DND-41 (cell line): ENCODE measurements around the gene TOGARAM1.

Experiments used
- ATAC-seq: fragments of 200-7000 bp; cut with Tn5 transposase; 3 replicates; pipeline ENCODE4 v1.9.1; 2021; ENCODE audit warnings: low read depth; ENCODE audit not compliant: insufficient read depth
- DNase-seq: peaks from one replicate; pipeline ENCODE4 v3.0.0-alpha.2; 2020
- H2AFZ ChIP-seq: 2 replicates; pipeline ENCODE4 v1.6.0; 2012; ENCODE audit warnings: low read depth, low read length
- H3K27ac ChIP-seq: 2 replicates; pipeline ENCODE4 v1.5.1; 2012; ENCODE audit warnings: low read length, inconsistent platforms
- H3K27me3 ChIP-seq: fragments of 200-600 bp; sonication (generic); 2 replicates; pipeline ENCODE4 v1.6.0; 2012; ENCODE audit warnings: low read length, mild to moderate bottlenecking, inconsistent platforms; ENCODE audit not compliant: insufficient read depth, poor library complexity
- H3K36me3 ChIP-seq: 2 replicates; pipeline ENCODE4 v1.5.1; 2012; ENCODE audit warnings: low read length, inconsistent platforms; ENCODE audit not compliant: insufficient read depth
- H3K4me1 ChIP-seq: 2 replicates; pipeline ENCODE4 v1.5.1; 2012; ENCODE audit warnings: mild to moderate bottlenecking, low read length; ENCODE audit not compliant: insufficient read depth
- H3K4me2 ChIP-seq: 2 replicates; pipeline ENCODE4 v1.6.0; 2012; ENCODE audit warnings: mild to moderate bottlenecking, moderate library complexity, low read length, inconsistent platforms; ENCODE audit not compliant: insufficient read depth
- H3K4me3 ChIP-seq, 2 experiments: fragments of 200-600 bp in 1 of 2; shearing (Covaris generic) in 1 of 2; 2 replicates each; pipeline ENCODE4 v1.5.1; 2012 to 2016; ENCODE audit warnings: inconsistent platforms in 2 of 2, low read length in 2 of 2, mild to moderate bottlenecking in 2 of 2, low read depth in 1 of 2, moderate library complexity in 1 of 2
- H3K79me2 ChIP-seq: 2 replicates; pipeline ENCODE4 v1.6.0; 2012; ENCODE audit warnings: low read length, inconsistent platforms; ENCODE audit not compliant: insufficient read depth
- H3K9ac ChIP-seq: 2 replicates; pipeline ENCODE4 v1.6.0; 2012; ENCODE audit warnings: low read depth, mild to moderate bottlenecking, inconsistent platforms, low read length, moderate library complexity
- H3K9me3 ChIP-seq: 2 replicates; pipeline ENCODE4 v1.5.1; 2012; ENCODE audit warnings: low read length, moderate library complexity, mild to moderate bottlenecking, inconsistent platforms; ENCODE audit not compliant: insufficient read depth, severe bottlenecking
- H4K20me1 ChIP-seq: 2 replicates; pipeline ENCODE4 v1.6.0; 2012; ENCODE audit warnings: low read length; ENCODE audit not compliant: insufficient read depth
- EZH2 ChIP-seq: IDR thresholded peaks from 3 replicates; pipeline ENCODE4 v1.6.1; 2012; ENCODE audit warnings: borderline replicate concordance, low read depth, mild to moderate bottlenecking, moderate library complexity, low read length, inconsistent platforms; ENCODE audit not compliant: severe bottlenecking
- TF ChIP-seq, protein P1 (sequence below): IDR thresholded peaks from 2 replicates; pipeline ENCODE4 v1.5.1; 2012; ENCODE audit warnings: borderline replicate concordance, low read length, moderate library complexity, mild to moderate bottlenecking; ENCODE audit not compliant: poor library complexity, severe bottlenecking; ENCODE audit errors: extremely low read depth

The TOGARAM1 gene

GRCh38 chr14:45082420-45082819 is 120.4 kb downstream of the TOGARAM1 start:
- peak overlapping the region; percentile 64 for H2AFZ ChIP-seq
- H3K4me2 ChIP-seq, result no peak overlapping the region
- DNase-seq (no peak), ATAC-seq (no peak)
- H3K4me1 ChIP-seq, result peaks cover 35% of the 10 kb centered on the region
- H3K27ac ChIP-seq, result no peak overlapping the region
- TF ChIP-seq, protein P1, sequence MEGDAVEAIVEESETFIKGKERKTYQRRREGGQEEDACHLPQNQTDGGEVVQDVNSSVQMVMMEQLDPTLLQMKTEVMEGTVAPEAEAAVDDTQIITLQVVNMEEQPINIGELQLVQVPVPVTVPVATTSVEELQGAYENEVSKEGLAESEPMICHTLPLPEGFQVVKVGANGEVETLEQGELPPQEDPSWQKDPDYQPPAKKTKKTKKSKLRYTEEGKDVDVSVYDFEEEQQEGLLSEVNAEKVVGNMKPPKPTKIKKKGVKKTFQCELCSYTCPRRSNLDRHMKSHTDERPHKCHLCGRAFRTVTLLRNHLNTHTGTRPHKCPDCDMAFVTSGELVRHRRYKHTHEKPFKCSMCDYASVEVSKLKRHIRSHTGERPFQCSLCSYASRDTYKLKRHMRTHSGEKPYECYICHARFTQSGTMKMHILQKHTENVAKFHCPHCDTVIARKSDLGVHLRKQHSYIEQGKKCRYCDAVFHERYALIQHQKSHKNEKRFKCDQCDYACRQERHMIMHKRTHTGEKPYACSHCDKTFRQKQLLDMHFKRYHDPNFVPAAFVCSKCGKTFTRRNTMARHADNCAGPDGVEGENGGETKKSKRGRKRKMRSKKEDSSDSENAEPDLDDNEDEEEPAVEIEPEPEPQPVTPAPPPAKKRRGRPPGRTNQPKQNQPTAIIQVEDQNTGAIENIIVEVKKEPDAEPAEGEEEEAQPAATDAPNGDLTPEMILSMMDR, result no peak
- TF ChIP-seq EZH2, result no peak
- peaks cover 36% of the 10 kb centered on the region for H3K79me2 ChIP-seq
- H3K36me3 ChIP-seq, result no peaks in the 10 kb centered on the region; the same call in 1 of the 2 replicates
- no peak overlapping the region for H3K9ac ChIP-seq
- H3K9me3 ChIP-seq, result no peaks in the 10 kb centered on the region
- peaks cover 28% of the 10 kb centered on the region; the same call in 1 of the 2 replicates for H4K20me1 ChIP-seq
- no peaks in the 10 kb centered on the region for H3K27me3 ChIP-seq
- H3K4me3 ChIP-seq, result no peak overlapping the region

GRCh38 chr14:45083617-45083975 is 121.6 kb downstream of the TOGARAM1 start:
- Histone ChIP-seq H3K27me3 (no peaks in the 10 kb centered on the region), H4K20me1 (peaks cover 38% of the 10 kb centered on the region), H3K36me3 (peaks cover 7% of the 10 kb centered on the region), H3K4me3 (peak overlapping the region; percentile 33 to 68; a peak in 3 of 4 replicates), H3K4me2 (peak overlapping the region; percentile 70), H3K27ac (peak overlapping the region; percentile 67), H2AFZ (peak overlapping the region; percentile 85), H3K4me1 (peaks cover 45% of the 10 kb centered on the region), H3K9me3 (no peaks in the 10 kb centered on the region), H3K9ac (peak overlapping the region; percentile 70), H3K79me2 (peaks cover 47% of the 10 kb centered on the region)
- ATAC-seq (0 out of 3 replicates have a peak, but pooled peaks have one; percentile 2), DNase-seq (no peak)
- TF ChIP-seq EZH2, result no peak
- TF ChIP-seq, protein P1, result no peak

GRCh38 chr14:45083976-45084722 is 122.2 kb downstream of the TOGARAM1 start, which contains the start of gene PRPF39:
TSS of gene PRPF39 (plus strand) at chr14:45084116. CDS start at chr14:45095240, 11,124 bp downstream.
- Histone ChIP-seq H3K9me3 (no peaks in the 10 kb centered on the region), H3K4me1 (peaks cover 46% of the 10 kb centered on the region), H3K79me2 (peaks cover 52% of the 10 kb centered on the region), H3K36me3 (peaks cover 7% of the 10 kb centered on the region), H3K27me3 (no peaks in the 10 kb centered on the region), H3K27ac (peak within 1 kb of the TSS; percentile 67), H3K4me3 (peak within 1 kb of the TSS; percentile 58 to 68), H4K20me1 (peaks cover 43% of the 10 kb centered on the region), H3K9ac (peak within 1 kb of the TSS; percentile 70), H2AFZ (peak within 1 kb of the TSS; percentile 85), H3K4me2 (peak within 1 kb of the TSS; percentile 70)
- peak; percentile 94 for DNase-seq
- ATAC-seq, result peak; percentile 93
- TF ChIP-seq, protein P1, result no peak
